Prostate gland (tissue), 2 donors: ENCODE results near the gene RDX. TPM values are rescaled to one million over a fixed set of nuclear protein-coding genes. Genes with fewer than 3 reads are reported as not detected.

ENCODE experiments used
- DNase-seq: peaks from one replicate; pipeline ENCODE4 v3.0.0-alpha.2; 2019; ENCODE audit warnings: low spot score
- H3K27ac ChIP-seq, 2 donors: fragments of 200-600 bp; sonication (generic); 2 replicates each; pipeline ENCODE4 v1.5.1; 2017 to 2019
- H3K27me3 ChIP-seq: fragments of 200-600 bp; sonication (generic); replicated peaks from 2 replicates; pipeline ENCODE4 v1.5.1; 2019; ENCODE audit not compliant: insufficient read depth
- H3K36me3 ChIP-seq, 2 donors: fragments of 200-600 bp; sonication (generic); 1 replicate in 1 of 2; 2 replicates in 1 of 2; pipeline versions ENCODE4 v1.5.1 to v1.8.1; 2017 to 2019
- H3K4me1 ChIP-seq: fragments of 200-600 bp; sonication (generic); replicated peaks from 2 replicates; pipeline ENCODE4 v1.5.1; 2019
- H3K4me3 ChIP-seq, 2 donors: fragments of 200-600 bp; sonication (generic); 2 replicates each; pipeline ENCODE4 v1.5.1; 2017 to 2019
- H3K9me3 ChIP-seq: fragments of 200-600 bp; sonication (generic); 2 replicates; pipeline ENCODE4 v1.5.1; 2017
- CTCF ChIP-seq, 4 experiments: fragments of 200-600 bp in 2 of 4; fragments of 450-650 bp in 2 of 4; sonication (generic) in 2 of 4; IDR thresholded peaks; 1 replicate in 3 of 4; 2 replicates in 1 of 4; pipeline ENCODE4 v1.5.1; 2016 to 2019; ENCODE audit warnings: antibody characterized with exemption in 4 of 4, mild to moderate bottlenecking in 2 of 4, moderate library complexity in 2 of 4
- POLR2A ChIP-seq: fragments of 450-650 bp; IDR thresholded peaks from one replicate; pipeline ENCODE4 v1.6.1; 2016; ENCODE audit warnings: antibody characterized with exemption, mild to moderate bottlenecking
- POLR2AphosphoS5 ChIP-seq: sonication (generic); formaldehyde crosslinking; IDR thresholded peaks from one replicate; pipeline ENCODE4 v1.6.1; 2017; ENCODE audit warnings: antibody characterized with exemption
- WGBS: methylation state at CpG from one replicate; pipeline ENCODE4 v1.1.5; 2018; 5-methylcytosine and 5-hydroxymethylcytosine counted together
- intact Hi-C: fragments of 100-400 bp; cut with DNase I; formaldehyde crosslinking; loops from one replicate; pipeline ENCODE4 v1.14.2; 2022
- total RNA-seq, 2 donors: library from RNA; depleted of rRNA; stranded (reverse); fragments of >200 nt; gene quantifications; one replicate each; pipeline ENCODE4 v1.1.0, GENCODE V29; 2016

The RDX gene
- total RNA-seq, 2 donors from 2014 or later, result 45.4 to 136 TPM

- Histone ChIP-seq H3K27me3 (no peaks in the 10 kb centered on the region), H3K9me3 (no peaks in the 10 kb centered on the region), H3K4me3 (no peak overlapping the region), H3K4me1 (no peaks in the 10 kb centered on the region), H3K27ac (no peak overlapping the region), H3K36me3 (no peaks in the 10 kb centered on the region)
- TF ChIP-seq POLR2A (no peak), CTCF (IDR thresholded peaks at IDR 0.05) (no peak), POLR2AphosphoS5 (no peak)
- intact Hi-C loops, result no loop called here
- WGBS, result 81% methylated on average over 5 of the region's 5 CpGs
- DNase-seq, result no peak
Observed at GRCh38 chr11:110182886-110183285, 113.5 kb downstream of the RDX start.

GRCh38 chr11:110179064-110179463, 117.3 kb downstream of the RDX start:
- H3K27me3 ChIP-seq, result no peaks in the 10 kb centered on the region
- no peaks in the 10 kb centered on the region for H3K9me3 ChIP-seq
- H3K4me1 ChIP-seq, result no peaks in the 10 kb centered on the region
- H3K36me3 ChIP-seq, result no peaks in the 10 kb centered on the region
- no peak overlapping the region for H3K4me3 ChIP-seq
- no peak for DNase-seq
- WGBS, result 89% methylated on average over 4 of the region's 4 CpGs
- H3K27ac ChIP-seq, result no peak overlapping the region
- no peak for TF ChIP-seq CTCF (IDR thresholded peaks at IDR 0.05)
- TF ChIP-seq POLR2AphosphoS5, result no peak
- TF ChIP-seq POLR2A, result no peak
- intact Hi-C loops, result no loop called here

- Histone ChIP-seq H3K4me3 (no peak overlapping the region), H3K9me3 (no peaks in the 10 kb centered on the region), H3K27me3 (no peaks in the 10 kb centered on the region), H3K36me3 (no peaks in the 10 kb centered on the region), H3K27ac (no peak overlapping the region), H3K4me1 (no peaks in the 10 kb centered on the region)
- TF ChIP-seq CTCF (IDR thresholded peaks at IDR 0.05), result no peak
- no peak for TF ChIP-seq POLR2AphosphoS5
- no peak for TF ChIP-seq POLR2A
- 64% methylated on average over 7 of the region's 7 CpGs for WGBS
- no peak for DNase-seq
- intact Hi-C loops, result no loop called here
Observed at GRCh38 chr11:110177086-110177456, 119.3 kb downstream of the RDX start.

GRCh38 chr11:110176366-110177085, 119.9 kb downstream of the RDX start:
- WGBS, result 88% methylated on average over 12 of the region's 12 CpGs
- no peaks in the 10 kb centered on the region for H3K36me3 ChIP-seq
- no peaks in the 10 kb centered on the region for H3K9me3 ChIP-seq
- H3K27me3 ChIP-seq, result no peaks in the 10 kb centered on the region
- no peak for TF ChIP-seq POLR2A
- no peak for TF ChIP-seq CTCF (IDR thresholded peaks at IDR 0.05)
- TF ChIP-seq POLR2AphosphoS5, result no peak
- H3K27ac ChIP-seq, result no peak overlapping the region
- no peaks in the 10 kb centered on the region for H3K4me1 ChIP-seq
- intact Hi-C loops, result no loop called here
- no peak for DNase-seq
- H3K4me3 ChIP-seq, result no peak overlapping the region

- DNase-seq, result no peak
- Histone ChIP-seq H3K27ac (no peak overlapping the region), H3K4me3 (no peak overlapping the region), H3K4me1 (no peaks in the 10 kb centered on the region), H3K27me3 (no peaks in the 10 kb centered on the region), H3K36me3 (no peaks in the 10 kb centered on the region), H3K9me3 (no peaks in the 10 kb centered on the region)
- 70% methylated on average over 6 of the region's 6 CpGs for WGBS
- intact Hi-C loops, result no loop called here
- no peak for TF ChIP-seq POLR2AphosphoS5
- no peak for TF ChIP-seq POLR2A
- TF ChIP-seq CTCF (IDR thresholded peaks at IDR 0.05), result no peak
Observed at GRCh38 chr11:110174645-110175310, 121.6 kb downstream of the RDX start.
